Adrenal gland (tissue), 5 donors: ENCODE data around the gene NIPAL4.

Experiments used
- POLR2A ChIP-seq, 2 donors: fragments of 450-650 bp; IDR thresholded peaks; one replicate each; pipeline ENCODE4 v1.6.1; 2017; ENCODE audit warnings: antibody characterized with exemption in 2 of 2, mild to moderate bottlenecking in 2 of 2, moderate library complexity in 1 of 2
- TF ChIP-seq, protein P1 (sequence below), 6 experiments: fragments of 450-650 bp in 4 of 6; fragments of 200-600 bp in 2 of 6; sonication (generic) in 1 of 6; IDR thresholded peaks; 1 replicate in 5 of 6; 2 replicates in 1 of 6; pipeline versions ENCODE4 v1.5.1 to v1.8.0; 2016 to 2021; ENCODE audit warnings: antibody characterized with exemption in 6 of 6, mild to moderate bottlenecking in 2 of 6, moderate library complexity in 1 of 6
- donor health status: DM: no; HTN: no; CAD: no.

DNA sequence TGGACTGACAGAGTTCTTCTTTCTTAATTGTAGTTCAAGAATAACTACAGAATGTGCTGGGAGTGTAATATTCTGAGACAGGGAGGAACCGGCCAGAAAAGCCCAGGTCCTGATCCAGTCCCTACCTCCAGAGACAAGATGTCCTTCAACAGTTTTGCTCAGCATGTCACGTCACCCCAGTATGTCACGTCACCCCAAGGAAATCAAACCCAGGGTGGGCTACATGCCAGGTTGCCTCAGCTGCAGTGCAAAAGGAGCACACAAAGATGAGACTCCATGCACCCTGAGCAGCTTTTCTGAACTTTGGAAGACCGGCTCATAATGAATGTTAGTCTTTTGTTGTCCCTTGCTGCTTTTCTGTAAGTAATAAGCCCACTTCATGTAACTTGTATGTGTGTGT is 25.9 kb upstream of the NIPAL4 start:
- TF ChIP-seq, protein P1, sequence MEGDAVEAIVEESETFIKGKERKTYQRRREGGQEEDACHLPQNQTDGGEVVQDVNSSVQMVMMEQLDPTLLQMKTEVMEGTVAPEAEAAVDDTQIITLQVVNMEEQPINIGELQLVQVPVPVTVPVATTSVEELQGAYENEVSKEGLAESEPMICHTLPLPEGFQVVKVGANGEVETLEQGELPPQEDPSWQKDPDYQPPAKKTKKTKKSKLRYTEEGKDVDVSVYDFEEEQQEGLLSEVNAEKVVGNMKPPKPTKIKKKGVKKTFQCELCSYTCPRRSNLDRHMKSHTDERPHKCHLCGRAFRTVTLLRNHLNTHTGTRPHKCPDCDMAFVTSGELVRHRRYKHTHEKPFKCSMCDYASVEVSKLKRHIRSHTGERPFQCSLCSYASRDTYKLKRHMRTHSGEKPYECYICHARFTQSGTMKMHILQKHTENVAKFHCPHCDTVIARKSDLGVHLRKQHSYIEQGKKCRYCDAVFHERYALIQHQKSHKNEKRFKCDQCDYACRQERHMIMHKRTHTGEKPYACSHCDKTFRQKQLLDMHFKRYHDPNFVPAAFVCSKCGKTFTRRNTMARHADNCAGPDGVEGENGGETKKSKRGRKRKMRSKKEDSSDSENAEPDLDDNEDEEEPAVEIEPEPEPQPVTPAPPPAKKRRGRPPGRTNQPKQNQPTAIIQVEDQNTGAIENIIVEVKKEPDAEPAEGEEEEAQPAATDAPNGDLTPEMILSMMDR (IDR thresholded peaks at IDR 0.05): no peak
- no peak for TF ChIP-seq POLR2A (IDR thresholded peaks at IDR 0.05)
